Left forelimb (tissue), 1 donor: ENCODE results near the gene ACY1.
"Not testable (repeated sequence)": the region's sequence is repeated elsewhere in the genome, so short reads cannot be mapped to it uniquely, and the experiment has no call there.

Source experiments
- DNase-seq: peaks from one replicate; pipeline ENCODE4 v3.0.0-alpha.2; 2018; ENCODE audit warnings: low spot score

Gene ACY1

GRCh38 chr3:52025453-52025852 is 42.1 kb downstream of the ACY1 start:
- DNase-seq, result no peak

- DNase-seq, result no peak
Observed at GRCh38 chr3:52026041-52026440, 42.7 kb downstream of the ACY1 start.

- DNase-seq, result no peak
Observed at GRCh38 chr3:52028572-52028971, 45.2 kb downstream of the ACY1 start.

- DNase-seq, result no peak
Observed at GRCh38 chr3:52029053-52029452, 45.7 kb downstream of the ACY1 start.

GRCh38 chr3:52029535-52029934 is 46.2 kb downstream of the ACY1 start:
- DNase-seq, result no peak

- no peak for DNase-seq
Observed at GRCh38 chr3:52030714-52031310, 47.5 kb downstream of the ACY1 start.

- DNase-seq, result no peak
Observed at GRCh38 chr3:52031896-52032295, 48.6 kb downstream of the ACY1 start.

- no peak for DNase-seq
Observed at GRCh38 chr3:52032702-52033408, 49.5 kb downstream of the ACY1 start.

- not testable (repeated sequence) for DNase-seq
Observed at GRCh38 chr3:52033748-52034147, 50.4 kb downstream of the ACY1 start.

GRCh38 chr3:52034212-52034611 is 50.9 kb downstream of the ACY1 start:
- DNase-seq, result no peak

- DNase-seq, result no peak
Observed at GRCh38 chr3:52034651-52035050, 51.3 kb downstream of the ACY1 start.

- DNase-seq, result no peak
Observed at GRCh38 chr3:52036222-52036694, 52.9 kb downstream of the ACY1 start.

GRCh38 chr3:52036829-52037228 is 53.5 kb downstream of the ACY1 start:
- DNase-seq, result no peak

- DNase-seq, result no peak
Observed at GRCh38 chr3:52037291-52037690, 54.0 kb downstream of the ACY1 start.

- no peak for DNase-seq
Observed at GRCh38 chr3:52038227-52038626, 54.9 kb downstream of the ACY1 start.
